Spleen (tissue), 7 donors: ENCODE measurements around the gene CTAGE15.
"Not testable (repeated sequence)": the region's sequence is repeated elsewhere in the genome, so short reads cannot be mapped to it uniquely, and the experiment has no call there.

Experiments used
- CTCF ChIP-seq, 11 experiments: fragments of 200-600 bp in 7 of 11; fragments of 450-650 bp in 4 of 11; sonication (generic) in 4 of 11; IDR thresholded peaks in 8 of 11; conservative IDR thresholded peaks in 3 of 11; 1 replicate in 7 of 11; 2 replicates in 4 of 11; pipeline versions ENCODE4 v1.4.0 to v1.8.0; 2016 to 2021; ENCODE audit warnings: antibody characterized with exemption in 11 of 11, inconsistent platforms in 4 of 11, mild to moderate bottlenecking in 1 of 11
- POLR2A ChIP-seq, 3 donors: fragments of 450-650 bp; IDR thresholded peaks; one replicate each; pipeline ENCODE4 v1.5.1; 2017; ENCODE audit warnings: antibody characterized with exemption in 3 of 3, mild to moderate bottlenecking in 1 of 3
- donor health status: DM: no; HTN: no; CAD: no; lungs with moderate emphysema.
- donor health status: DM: no; HTN: no; CAD: no.
- donor health status: DM: no; HTN: no; CAD: no.

GRCh38 chr7:143571501-143571900 lies at the start of gene CTAGE15:
- TF ChIP-seq CTCF (IDR thresholded peaks at IDR 0.05 in 8 of 11, conservative IDR thresholded peaks at IDR 0.05 in 3 of 11); POLR2A (IDR thresholded peaks at IDR 0.05): not testable (repeated sequence)
